ENCODE measurements around the gene TSEN54. TPM values are rescaled to one million over a fixed set of nuclear protein-coding genes. Genes with fewer than 3 reads are reported as not detected.

Gene TSEN54
- total and polyA plus RNA-seq, 4 donors = 9.1 to 15.1 (median 12.3) TPM

DNA sequence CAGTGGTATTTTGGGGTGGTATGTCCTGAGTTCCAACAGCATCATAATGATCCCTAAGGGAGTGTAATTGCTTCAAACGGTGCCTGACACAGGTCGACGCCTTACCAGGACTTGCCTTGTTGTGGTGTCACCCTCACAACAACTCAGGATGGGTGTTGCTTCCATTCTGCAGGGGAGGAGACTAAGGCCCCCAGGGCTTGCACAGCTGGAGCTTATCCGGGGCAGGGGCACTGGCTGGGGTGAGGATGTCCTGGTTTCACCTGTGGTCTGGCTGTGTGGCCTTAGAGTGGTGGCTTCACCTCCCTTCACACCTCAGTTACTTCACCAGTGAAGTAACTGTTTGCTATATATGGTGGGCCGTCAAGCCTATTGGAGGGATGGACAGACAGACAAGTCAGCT, 32.5 kb downstream of the TSEN54 start (continued):
- TF ChIP-seq, protein P1, sequence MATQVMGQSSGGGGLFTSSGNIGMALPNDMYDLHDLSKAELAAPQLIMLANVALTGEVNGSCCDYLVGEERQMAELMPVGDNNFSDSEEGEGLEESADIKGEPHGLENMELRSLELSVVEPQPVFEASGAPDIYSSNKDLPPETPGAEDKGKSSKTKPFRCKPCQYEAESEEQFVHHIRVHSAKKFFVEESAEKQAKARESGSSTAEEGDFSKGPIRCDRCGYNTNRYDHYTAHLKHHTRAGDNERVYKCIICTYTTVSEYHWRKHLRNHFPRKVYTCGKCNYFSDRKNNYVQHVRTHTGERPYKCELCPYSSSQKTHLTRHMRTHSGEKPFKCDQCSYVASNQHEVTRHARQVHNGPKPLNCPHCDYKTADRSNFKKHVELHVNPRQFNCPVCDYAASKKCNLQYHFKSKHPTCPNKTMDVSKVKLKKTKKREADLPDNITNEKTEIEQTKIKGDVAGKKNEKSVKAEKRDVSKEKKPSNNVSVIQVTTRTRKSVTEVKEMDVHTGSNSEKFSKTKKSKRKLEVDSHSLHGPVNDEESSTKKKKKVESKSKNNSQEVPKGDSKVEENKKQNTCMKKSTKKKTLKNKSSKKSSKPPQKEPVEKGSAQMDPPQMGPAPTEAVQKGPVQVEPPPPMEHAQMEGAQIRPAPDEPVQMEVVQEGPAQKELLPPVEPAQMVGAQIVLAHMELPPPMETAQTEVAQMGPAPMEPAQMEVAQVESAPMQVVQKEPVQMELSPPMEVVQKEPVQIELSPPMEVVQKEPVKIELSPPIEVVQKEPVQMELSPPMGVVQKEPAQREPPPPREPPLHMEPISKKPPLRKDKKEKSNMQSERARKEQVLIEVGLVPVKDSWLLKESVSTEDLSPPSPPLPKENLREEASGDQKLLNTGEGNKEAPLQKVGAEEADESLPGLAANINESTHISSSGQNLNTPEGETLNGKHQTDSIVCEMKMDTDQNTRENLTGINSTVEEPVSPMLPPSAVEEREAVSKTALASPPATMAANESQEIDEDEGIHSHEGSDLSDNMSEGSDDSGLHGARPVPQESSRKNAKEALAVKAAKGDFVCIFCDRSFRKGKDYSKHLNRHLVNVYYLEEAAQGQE (IDR thresholded peaks at IDR 0.05) = no peak

DNA sequence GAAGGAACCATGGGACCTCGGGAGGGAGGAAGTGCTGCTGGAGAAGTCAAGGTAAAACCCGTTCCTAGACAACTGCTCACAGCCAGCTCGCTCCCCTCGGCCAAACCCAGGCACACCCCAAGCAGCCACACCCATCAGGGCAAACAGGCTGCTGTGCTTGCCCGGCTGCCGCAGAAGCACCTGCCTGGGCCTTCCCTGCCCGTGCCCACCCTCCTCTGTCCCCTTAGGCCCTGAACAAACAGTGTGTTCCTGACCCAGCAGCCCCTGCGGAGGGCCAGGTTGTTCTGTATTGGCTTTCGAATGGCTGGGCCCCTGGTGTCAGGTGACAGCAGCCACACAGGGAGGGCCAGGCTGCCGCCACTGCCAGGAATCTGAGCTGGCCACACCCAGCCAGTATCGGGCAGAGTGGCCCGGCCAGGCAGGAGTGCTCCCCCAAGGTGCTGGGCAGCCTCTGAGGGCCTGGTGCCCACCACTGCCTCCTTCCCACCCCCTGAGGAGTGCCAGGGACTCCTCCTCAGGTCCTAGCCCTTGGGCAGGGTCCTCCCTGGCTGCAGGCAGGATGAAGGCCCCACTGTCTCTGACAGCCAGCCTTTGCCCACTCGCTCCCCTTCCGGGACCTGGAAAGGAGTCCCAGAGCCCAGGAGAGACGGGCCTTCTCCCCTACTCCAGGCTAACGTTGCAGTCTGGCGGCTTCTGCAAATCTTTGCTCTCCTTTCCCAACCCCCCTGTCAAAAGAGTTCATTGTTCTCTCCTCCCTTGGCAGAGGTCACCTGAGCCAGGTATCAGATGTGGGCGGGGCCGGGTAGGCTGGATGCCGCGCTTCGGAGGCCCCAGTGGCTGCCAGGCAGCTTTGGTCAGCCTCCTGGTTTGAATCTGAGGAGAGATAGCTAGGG, 33.2 kb downstream of the TSEN54 start:
- TF ChIP-seq SP1 (IDR thresholded peaks at IDR 0.05) (peak; percentile 17), GABPA (IDR thresholded peaks at IDR 0.05 in 1 of 2, conservative IDR thresholded peaks at IDR 0.05 in 1 of 2) (no peak), EGR1 (IDR thresholded peaks at IDR 0.05; ENCODE audit: low read depth in 2 of 2) (no peak), FOXA2 (IDR thresholded peaks at IDR 0.05) (no peak), FOXA1 (IDR thresholded peaks at IDR 0.05) (no peak)
- TF ChIP-seq, protein P1 (IDR thresholded peaks at IDR 0.05) = no peak
- WGBS = 72% methylated on average over 22 of the region's 22 CpGs
- H3K27ac ChIP-seq (ENCODE audit: low read depth in 1 of 2, low read length in 2 of 2) = peak overlapping the region in 1 of 2 donors; percentile 53
- H3K36me3 ChIP-seq (ENCODE audit: control insufficient read depth in 4 of 4, insufficient read depth in 3 of 4, low read depth in 1 of 4, low read length in 3 of 4) = peaks cover 0 to 6% (median 2%) of the 10 kb centered on the region in 4 donors
- H3K4me1 ChIP-seq (ENCODE audit: control insufficient read depth in 4 of 4, insufficient read depth in 4 of 4, low read length in 3 of 4) = peaks cover 0 to 5% (median 0%) of the 10 kb centered on the region in 4 donors
- H3K9me3 ChIP-seq (ENCODE audit: control insufficient read depth in 4 of 4, low read length in 3 of 4) = no peaks in the 10 kb centered on the region
- H3K4me3 ChIP-seq (ENCODE audit: low read depth in 1 of 3, low read length in 3 of 3) = no peak overlapping the region
- no peaks in the 10 kb centered on the region for H3K27me3 ChIP-seq (ENCODE audit: control insufficient read depth in 4 of 4, insufficient read depth in 4 of 4, low read length in 3 of 4)
- peak; percentile 46 for DNase-seq (ENCODE audit: low spot score)
- no peak overlapping the region for H3K9ac ChIP-seq (ENCODE audit: low read depth in 1 of 2, low read length in 2 of 2)

DNA sequence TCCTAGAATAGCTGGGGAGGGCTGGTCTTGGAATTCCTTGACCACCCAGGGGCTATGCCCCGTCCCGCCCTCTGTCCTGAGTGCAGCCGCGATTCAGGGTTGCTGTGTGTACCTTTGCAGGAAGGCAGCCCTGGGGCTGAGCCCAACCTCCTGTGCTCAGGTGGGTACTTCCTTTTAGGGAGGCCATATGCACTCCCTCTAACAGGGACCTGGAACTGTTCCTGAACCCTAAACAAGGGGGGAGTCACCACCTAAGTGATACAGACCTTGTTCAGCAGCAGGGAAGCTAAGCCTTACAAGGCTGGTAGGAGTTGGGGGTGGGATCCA, 33.8 kb downstream of the TSEN54 start:
- Histone ChIP-seq H3K4me1 (ENCODE audit: control insufficient read depth in 4 of 4, insufficient read depth in 4 of 4, low read length in 3 of 4) (peaks cover 0 to 5% (median 0%) of the 10 kb centered on the region in 4 donors), H3K27me3 (ENCODE audit: control insufficient read depth in 4 of 4, insufficient read depth in 4 of 4, low read length in 3 of 4) (no peaks in the 10 kb centered on the region), H3K36me3 (ENCODE audit: control insufficient read depth in 4 of 4, insufficient read depth in 3 of 4, low read depth in 1 of 4, low read length in 3 of 4) (peaks cover 0 to 6% (median 2%) of the 10 kb centered on the region in 4 donors), H3K4me3 (ENCODE audit: low read depth in 1 of 3, low read length in 3 of 3) (no peak overlapping the region), H3K27ac (ENCODE audit: low read depth in 1 of 2, low read length in 2 of 2) (no peak overlapping the region), H3K9me3 (ENCODE audit: control insufficient read depth in 4 of 4, low read length in 3 of 4) (no peaks in the 10 kb centered on the region), H3K9ac (ENCODE audit: low read depth in 1 of 2, low read length in 2 of 2) (no peak overlapping the region)
- no peak for TF ChIP-seq SP1 (IDR thresholded peaks at IDR 0.05)
- 80% methylated on average over 4 of the region's 4 CpGs for WGBS
- no peak for DNase-seq (ENCODE audit: low spot score)
